Left colon (tissue), 2 donors: Measurements from ENCODE around the gene IGF2. TPM values are rescaled to one million over a fixed set of nuclear protein-coding genes. Genes with fewer than 3 reads are reported as not detected.

Source experiments
- ATAC-seq: fragments of 200-7000 bp; cut with Tn5 transposase; one replicate; pipeline ENCODE4 v1.9.1; 2020; ENCODE audit warnings: mild to moderate bottlenecking, moderate library complexity
- DNase-seq, 2 donors: peaks; one replicate each; pipeline ENCODE4 v3.0.0-alpha.2; 2020
- intact Hi-C, 2 donors: fragments of 100-400 bp; cut with DNase I in 1 of 2; cut with micrococcal nuclease in 1 of 2; formaldehyde crosslinking; loops; one replicate each; pipeline versions ENCODE4 v1.11.2 to v1.14.0; 2022; cut with DNase I, micrococcal nuclease
- microRNA-seq, 2 donors: library from miRNA; unstranded; fragments of <30 nt; microRNA quantifications; one replicate each; pipeline versions ENCODE4 v1.1.0 to v1.2.0, GENCODE V29; 2020
- total RNA-seq, 2 donors: library from RNA; stranded (reverse); fragmentation: NEBNext Ultra II Directional; extraction: Animal tissue kit (Norgen Biotek cat#: 25700); gene quantifications; one replicate each; pipeline ENCODE4 v1.2.1, GENCODE V29; 2021
- donor health status: DM: no; HTN: no; CAD: no.
- donor health status: DM: yes; HTN: yes; CAD: no.

Gene IGF2
- total RNA-seq, 2 donors from 2014 or later, result 7.3 to 10.8 TPM

GRCh38 chr11:2090172-2091111 is 48.7 kb downstream of the IGF2 start:
- peak in 1 of 2 donors; percentile 12 for DNase-seq
- intact Hi-C loops, result no loop called here
- ATAC-seq, result no peak

- ATAC-seq (peak; percentile 74), DNase-seq (peak in 1 of 2 donors; percentile 15)
These were observed 49.5 kb downstream of the IGF2 start for GRCh38 chr11:2089536-2090165.

GRCh38 chr11:2088746-2089535 is 50.2 kb downstream of the IGF2 start:
- no peak for ATAC-seq
- intact Hi-C loops, result no loop called here
- peak in 1 of 2 donors; percentile 15 for DNase-seq

More at GRCh38 chr11:2089536-2090165, 49.5 kb downstream of the IGF2 start:
- intact Hi-C loops, result no loop called here

GRCh38 chr11:2088284-2088683 is 50.9 kb downstream of the IGF2 start:
- DNase-seq (peak in 1 of 2 donors; percentile 6), ATAC-seq (no peak)
- intact Hi-C loops, result no loop called here

- no peak for ATAC-seq
- intact Hi-C loops, result no loop called here
- DNase-seq, result peak in 1 of 2 donors; percentile 5
These were observed 52.7 kb downstream of the IGF2 start for GRCh38 chr11:2086239-2087040.

- ATAC-seq (no peak), DNase-seq (peak in 1 of 2 donors; percentile 18)
- intact Hi-C loops, result no loop called here
These were observed 53.7 kb downstream of the IGF2 start for GRCh38 chr11:2085251-2086066.

GRCh38 chr11:2084721-2085120 is 54.5 kb downstream of the IGF2 start:
- DNase-seq, result peak in 1 of 2 donors; percentile 14
- intact Hi-C loops, result no loop called here
- ATAC-seq, result peak; percentile 68

Small RNA genes lying within 50 kb of the gene (microRNA-seq; reads per million reads assigned to microRNA genes)
- gene MIR4686 (0 reads per million in 2 donors), gene MIR483 (13.3 to 58.5 reads per million in 2 donors)

Other genes starting within 250 kb of the IGF2 start
- gene PRR33, start 247.5 kb downstream of the IGF2 start, total RNA-seq, result not detected
- gene TNNT3, start 219.7 kb downstream of the IGF2 start, total RNA-seq, result under 1 TPM in 1 of 2 donors, not detected in 1; 0.73 TPM
- gene MRPL23, start 192.1 kb downstream of the IGF2 start, total RNA-seq, result 10 to 100 TPM; 65.8 to 79.0 TPM
- gene H19, start 141.5 kb downstream of the IGF2 start, total RNA-seq, result 10 to 100 TPM in 1 of 2 donors, 1 to 10 TPM in 1; 7.4 to 14.2 TPM
- 1 to 10 TPM in 1 of 2 donors, not detected in 1; 1.3 TPM for gene INS, start 21.8 kb upstream of the IGF2 start, total RNA-seq
- not detected for gene TH, start 32.4 kb upstream of the IGF2 start, total RNA-seq
- 10 to 100 TPM in 1 of 2 donors, 1 to 10 TPM in 1; 6.3 to 10.4 TPM for gene ASCL2, start 131.2 kb upstream of the IGF2 start, total RNA-seq
- gene C11orf21, start 162.5 kb upstream of the IGF2 start, total RNA-seq, result under 1 TPM; 0.15 to 0.78 TPM
- 1 to 10 TPM in 1 of 2 donors, not detected in 1; 1.3 TPM for gene TSPAN32, start 162.6 kb upstream of the IGF2 start, total RNA-seq
- 100 to 1,000 TPM; 111 to 217 TPM for gene CD81, start 237.9 kb upstream of the IGF2 start, total RNA-seq